Endothelial cell of umbilical vein (primary cell): Measurements from ENCODE around the gene COL17A1. TPM values are rescaled to one million over a fixed set of nuclear protein-coding genes. Genes with fewer than 3 reads are reported as not detected.

Source experiments
- BruUV-seq: library from RNA; stranded (reverse); fragments of 400-500 nt; replicated peaks from 2 replicates; lab custom pipeline; 2021; lab: Mats Ljungman, UMichigan
- CTCF ChIA-PET: fragments of 300-600, 350-600 bp; sonication (Branson Sonifier 250); formaldehyde crosslinking; loops from one replicate; lab custom pipeline; 2021; ENCODE audit warnings: antibody characterized with exemption, inconsistent platforms; lab: Charles Lee
- POLR2A ChIA-PET: fragments of 300-600, 350-600 bp; sonication (Branson Sonifier 250); formaldehyde crosslinking; loops from one replicate; lab custom pipeline; 2021; ENCODE audit warnings: antibody characterized with exemption, inconsistent platforms; lab: Charles Lee
- DNase-seq: peaks from one replicate; pipeline ENCODE4 v3.0.0-alpha.2; 2011; ENCODE audit warnings: low read depth, low spot score
- FAIRE-seq: peaks from 2 replicates; lab custom pipeline; 2011; peaks lifted over from hg19 to GRCh38; lab: Jason Lieb, UNC
- H2AFZ ChIP-seq: 2 replicates; pipeline ENCODE4 v1.6.0; 2012; ENCODE audit warnings: low read depth, low read length, control low read depth, inconsistent platforms
- H3K27ac ChIP-seq: 2 replicates; pipeline ENCODE4 v1.5.1; 2011; ENCODE audit warnings: low read depth, mild to moderate bottlenecking, control low read depth, low read length, moderate library complexity; ENCODE audit not compliant: insufficient read depth
- H3K27me3 ChIP-seq, 2 experiments: 2 replicates each; pipeline versions ENCODE4 v1.6.0 to v1.6.1; 2011; ENCODE audit warnings: low read length in 2 of 2, mixed read lengths in 1 of 2; ENCODE audit not compliant: control insufficient read depth in 2 of 2, insufficient read depth in 2 of 2
- H3K36me3 ChIP-seq, 2 experiments: 2 replicates in 1 of 2; 3 replicates in 1 of 2; pipeline ENCODE4 v1.5.1; 2011; ENCODE audit warnings: low read length in 2 of 2, mild to moderate bottlenecking in 1 of 2, moderate library complexity in 1 of 2; ENCODE audit not compliant: control insufficient read depth in 2 of 2, insufficient read depth in 2 of 2; ENCODE audit errors: extremely low read depth in 1 of 2
- H3K4me1 ChIP-seq: 3 replicates; pipeline ENCODE4 v1.5.1; 2011; ENCODE audit warnings: mild to moderate bottlenecking, low read length; ENCODE audit not compliant: control insufficient read depth, insufficient read depth; ENCODE audit errors: extremely low read depth
- H3K4me2 ChIP-seq: 2 replicates; pipeline ENCODE4 v1.6.1; 2011; ENCODE audit warnings: low read length, control low read depth, mixed read lengths; ENCODE audit not compliant: insufficient read depth
- H3K4me3 ChIP-seq, 3 experiments: fragments of 200-600 bp in 1 of 3; sonication (generic), shearing (Covaris generic) in 1 of 3; replicated peaks in 1 of 3; 2 replicates each; pipeline ENCODE4 v1.5.1; 2011 to 2016; ENCODE audit warnings: control low read depth in 3 of 3, low read length in 3 of 3, mild to moderate bottlenecking in 2 of 3, inconsistent platforms in 1 of 3, low read depth in 1 of 3, moderate library complexity in 1 of 3; ENCODE audit not compliant: insufficient read depth in 1 of 3
- H3K79me2 ChIP-seq: 2 replicates; pipeline ENCODE4 v1.6.0; 2012; ENCODE audit warnings: low read length, inconsistent platforms; ENCODE audit not compliant: control insufficient read depth, insufficient read depth
- H3K9ac ChIP-seq: replicated peaks from 2 replicates; pipeline ENCODE3; 2011; ENCODE audit warnings: low read length, control low read depth; ENCODE audit not compliant: insufficient read depth; ENCODE audit errors: extremely low read depth
- H3K9me1 ChIP-seq: replicated peaks from 3 replicates; pipeline ENCODE4 v1.6.0; 2011; ENCODE audit warnings: mild to moderate bottlenecking, low read length; ENCODE audit not compliant: control insufficient read depth, insufficient read depth; ENCODE audit errors: extremely low read depth
- H3K9me3 ChIP-seq: replicated peaks from 2 replicates; pipeline ENCODE4 v1.5.1; 2012; ENCODE audit warnings: low read length, inconsistent platforms; ENCODE audit not compliant: control insufficient read depth, insufficient read depth
- H4K20me1 ChIP-seq: replicated peaks from 2 replicates; pipeline ENCODE3; 2011; ENCODE audit warnings: mild to moderate bottlenecking, low read length; ENCODE audit not compliant: control insufficient read depth, insufficient read depth; ENCODE audit errors: extremely low read depth
- CTCF ChIP-seq, 2 donors: IDR thresholded peaks; 1 replicate in 1 of 2; 2 replicates in 1 of 2; pipeline ENCODE4 v1.5.1; 2011; ENCODE audit warnings: low read length in 2 of 2, mild to moderate bottlenecking in 2 of 2, moderate library complexity in 2 of 2, control low read depth in 1 of 2, inconsistent platforms in 1 of 2, low read depth in 1 of 2; ENCODE audit not compliant: insufficient read depth in 1 of 2; ENCODE audit errors: extremely low read depth in 1 of 2
- EZH2 ChIP-seq: IDR thresholded peaks from 2 replicates; pipeline ENCODE4 v1.6.1; 2012; ENCODE audit warnings: borderline replicate concordance, low read depth, mild to moderate bottlenecking, moderate library complexity, low read length, inconsistent platforms; ENCODE audit not compliant: severe bottlenecking
- FOS ChIP-seq: IDR thresholded peaks from 2 replicates; pipeline ENCODE4 v1.6.1; 2011; ENCODE audit warnings: mild to moderate bottlenecking, low read length, moderate library complexity, borderline replicate concordance; ENCODE audit not compliant: insufficient read depth
- GATA2 ChIP-seq: IDR thresholded peaks from 2 replicates; pipeline ENCODE4 v1.7.0; 2011; ENCODE audit warnings: low read depth, mild to moderate bottlenecking, moderate library complexity, mixed read lengths, low read length; ENCODE audit not compliant: insufficient read length, insufficient read depth
- JUN ChIP-seq: IDR thresholded peaks from 2 replicates; pipeline ENCODE4 v1.6.1; 2011; ENCODE audit warnings: borderline replicate concordance, low read depth; ENCODE audit not compliant: insufficient read length, insufficient read depth
- MAX ChIP-seq: IDR thresholded peaks from 2 replicates; pipeline ENCODE4 v1.6.1; 2011; ENCODE audit not compliant: insufficient read depth, insufficient read length
- MYC ChIP-seq: IDR thresholded peaks from one replicate; pipeline ENCODE4 v1.6.1; 2011; ENCODE audit warnings: mild to moderate bottlenecking, low read depth, low read length
- POLR2A ChIP-seq: IDR thresholded peaks from 2 replicates; pipeline ENCODE4 v1.6.1; 2012; ENCODE audit warnings: low read depth, mild to moderate bottlenecking, control low read depth, low read length
- POLR2AphosphoS5 ChIP-seq: IDR thresholded peaks from 2 replicates; pipeline ENCODE4 v1.6.1; 2012; ENCODE audit warnings: low read depth, mild to moderate bottlenecking, control low read depth, low read length, moderate library complexity; ENCODE audit not compliant: insufficient read depth
- dilution Hi-C: fragments of 300-500 bp; cut with MboI; formaldehyde crosslinking; loops from one replicate; pipeline ENCODE4 v1.15.0; 2019; ENCODE audit warnings: low sequenced_read_pairs; ENCODE audit not compliant: extremely low pct_ligation_motif_present
- intact Hi-C: fragments of 100-400 bp; cut with micrococcal nuclease; formaldehyde crosslinking; loops from one replicate; pipeline ENCODE4 v1.10.0; 2022
- polyA plus RNA-seq, 4 experiments: library from polyadenylated mRNA; depleted of rRNA in 3 of 4; stranded (reverse) in 3 of 4; unstranded in 1 of 4; fragments of >200 nt; gene quantifications; 2 replicates each; pipeline versions ENCODE4 v1.2.1 to v1.2.3, GENCODE V29; 2011 to 2012; ENCODE audit warnings: missing spikeins in 1 of 4
- total RNA-seq: library from RNA; stranded (reverse); gene quantifications from 2 replicates; pipeline ENCODE4 v1.2.3, GENCODE V29; 2021

The COL17A1 gene
- total and polyA plus RNA-seq, 2 donors (not counting 3 experiments of a cell fraction or from before 2014, with no cell fraction given): 0.57 to 1.3 TPM

GRCh38 chr10:104028146-104028545 lies 57.5 kb downstream of the COL17A1 start:
- Histone ChIP-seq H2AFZ (no peak overlapping the region), H3K4me1 (peaks cover 13% of the 10 kb centered on the region), H3K4me2 (no peak overlapping the region), H4K20me1 (no peaks in the 10 kb centered on the region), H3K27me3 (no peaks in the 10 kb centered on the region), H3K9ac (no peak overlapping the region), H3K9me1 (no peaks in the 10 kb centered on the region), H3K27ac (no peak overlapping the region), H3K79me2 (peaks cover under 1% of the 10 kb centered on the region), H3K9me3 (no peaks in the 10 kb centered on the region), H3K36me3 (peaks cover 3 to 4% of the 10 kb centered on the region in 2 experiments), H3K4me3 (no peak overlapping the region)
- TF ChIP-seq POLR2A (no peak), CTCF (IDR thresholded peaks at IDR 0.05; ENCODE audit: extremely low read depth in 1 of 2, insufficient read depth in 1 of 2, low read depth in 1 of 2, low read length in 2 of 2) (peak; percentile 19 to 36)
- ChIA-PET POLR2A (no interaction called here), CTCF (interaction anchor here (0.6 to 2.7 kb wide), 5 partner anchors 12 to 141 kb away, joined by 3 to 16 read pairs (median 4); partner anchors contain the start of gene SFR1)
- no TSS peak for BruUV-seq
- intact Hi-C loops (no loop called here), dilution Hi-C loops (no loop called here)
- no peak for FAIRE-seq
- DNase-seq: no peak

- Histone ChIP-seq H3K9ac (no peak overlapping the region), H3K4me1 (peaks cover 27% of the 10 kb centered on the region), H3K79me2 (peaks cover 4% of the 10 kb centered on the region), H3K27me3 (no peaks in the 10 kb centered on the region), H4K20me1 (no peaks in the 10 kb centered on the region), H3K4me3 (no peak overlapping the region), H3K9me3 (no peaks in the 10 kb centered on the region), H2AFZ (no peak overlapping the region), H3K4me2 (no peak overlapping the region), H3K27ac (no peak overlapping the region), H3K36me3 (peaks cover 4 to 7% of the 10 kb centered on the region in 2 experiments), H3K9me1 (no peaks in the 10 kb centered on the region)
- intact Hi-C loops (no loop called here), dilution Hi-C loops (no loop called here)
- no TSS peak for BruUV-seq
- no peak for TF ChIP-seq GATA2
- no peak for TF ChIP-seq FOS
- no peak for TF ChIP-seq MYC
- TF ChIP-seq POLR2A: no peak
- no peak for TF ChIP-seq EZH2
- no peak for TF ChIP-seq MAX
- no peak for TF ChIP-seq JUN
- TF ChIP-seq POLR2AphosphoS5: no peak
- TF ChIP-seq CTCF (IDR thresholded peaks at IDR 0.05; ENCODE audit: extremely low read depth in 1 of 2, insufficient read depth in 1 of 2, low read depth in 1 of 2, low read length in 2 of 2): no peak
- FAIRE-seq: no peak
- ChIA-PET CTCF (interaction anchor here (1.2 to 2.2 kb wide), 3 partner anchors 12 to 139 kb away, joined by 3 to 8 read pairs (median 3); no protein-coding TSS in a partner anchor), POLR2A (no interaction called here)
- DNase-seq: no peak
Measured at GRCh38 chr10:104026762-104027161, 58.9 kb downstream of the COL17A1 start.
